Mesenteric fat pad (tissue), 1 donor: Measurements from ENCODE around the gene LDAH. TPM values are rescaled to one million over a fixed set of nuclear protein-coding genes. Genes with fewer than 3 reads are reported as not detected.
"Not testable (repeated sequence)": the region's sequence is repeated elsewhere in the genome, so short reads cannot be mapped to it uniquely, and the experiment has no call there.

Source experiments
- DNase-seq: peaks from one replicate; pipeline ENCODE4 v3.0.0-alpha.2; 2020; ENCODE audit warnings: low spot score
- total RNA-seq: library from RNA; stranded (reverse); fragmentation: NEBNext Ultra II Directional; extraction: Animal tissue kit (Norgen Biotek cat#: 25700); gene quantifications from one replicate; pipeline ENCODE4 v1.2.1, GENCODE V29; 2021
- donor health status: DM: yes; HTN: yes; CAD: no.

The LDAH gene
- total RNA-seq, 1 donor from 2014 or later: 12.7 TPM

DNA sequence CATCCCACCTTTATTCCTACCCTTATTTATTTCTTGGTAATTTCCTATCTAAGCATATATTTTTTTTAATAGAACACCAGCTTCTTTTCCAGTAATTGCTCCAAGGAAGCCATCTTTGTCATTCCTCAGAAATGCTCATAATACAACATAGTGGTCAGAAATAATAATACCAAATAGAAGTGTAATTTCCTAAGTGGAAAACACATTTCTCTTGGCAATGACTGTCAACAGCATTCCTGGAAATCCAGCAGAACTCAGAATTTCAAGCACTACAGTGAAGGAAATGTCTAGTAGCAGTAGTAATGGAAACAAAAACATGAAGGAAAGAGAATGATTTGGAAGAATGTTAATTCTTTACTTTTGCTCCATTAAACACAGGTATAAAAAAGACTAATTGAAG lies 99.4 kb downstream of the LDAH start:
- DNase-seq: no peak

GRCh38 chr2:20722592-20723240 lies 100.2 kb downstream of the LDAH start:
- DNase-seq: no peak

GRCh38 chr2:20717641-20718040 lies 105.3 kb downstream of the LDAH start:
- DNase-seq: no peak

GRCh38 chr2:20716164-20716563 lies 106.7 kb downstream of the LDAH start:
- DNase-seq: not testable (repeated sequence)

DNA sequence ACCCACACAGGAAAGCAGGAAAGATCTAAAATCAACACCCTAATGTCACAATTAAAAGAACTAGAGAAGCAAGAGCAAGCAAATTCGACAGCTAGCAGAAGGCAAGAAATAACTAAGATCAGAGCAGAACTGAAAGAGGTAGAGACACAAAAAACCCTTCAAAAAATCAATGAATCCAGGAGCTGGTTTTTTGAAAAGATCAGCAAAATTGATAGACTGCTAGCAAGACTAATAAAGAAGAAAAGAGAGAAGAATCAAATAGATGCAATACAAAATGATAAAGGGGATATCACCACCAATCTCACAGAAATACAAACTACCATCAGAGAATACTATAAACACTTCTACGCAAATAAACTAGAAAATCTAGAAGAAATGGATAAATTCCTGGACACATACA lies 108.5 kb downstream of the LDAH start:
- DNase-seq: not testable (repeated sequence)

GRCh38 chr2:20713585-20713984 lies 109.3 kb downstream of the LDAH start:
- DNase-seq: not testable (repeated sequence)

GRCh38 chr2:20711641-20712040 lies 111.3 kb downstream of the LDAH start:
- DNase-seq: not testable (repeated sequence)

DNA sequence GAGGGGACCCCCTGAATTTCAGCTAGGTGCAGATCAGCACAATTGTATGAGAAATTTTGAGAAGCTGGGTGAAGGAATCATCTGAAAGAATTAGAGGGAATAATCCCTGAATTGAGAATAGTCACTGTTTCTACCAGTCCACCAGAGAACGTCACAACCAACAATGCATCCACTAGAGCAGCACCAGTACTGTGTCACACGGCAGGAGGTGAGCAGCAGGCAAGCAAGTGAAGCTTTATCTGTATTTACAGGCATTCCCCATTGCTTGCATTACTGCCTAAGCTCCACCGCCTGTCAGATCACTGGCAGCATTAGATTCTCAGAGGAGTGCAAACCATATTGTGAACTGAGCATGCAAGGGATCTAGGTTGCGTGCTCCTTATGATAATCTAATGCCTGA lies 115.3 kb downstream of the LDAH start:
- no peak for DNase-seq

DNA sequence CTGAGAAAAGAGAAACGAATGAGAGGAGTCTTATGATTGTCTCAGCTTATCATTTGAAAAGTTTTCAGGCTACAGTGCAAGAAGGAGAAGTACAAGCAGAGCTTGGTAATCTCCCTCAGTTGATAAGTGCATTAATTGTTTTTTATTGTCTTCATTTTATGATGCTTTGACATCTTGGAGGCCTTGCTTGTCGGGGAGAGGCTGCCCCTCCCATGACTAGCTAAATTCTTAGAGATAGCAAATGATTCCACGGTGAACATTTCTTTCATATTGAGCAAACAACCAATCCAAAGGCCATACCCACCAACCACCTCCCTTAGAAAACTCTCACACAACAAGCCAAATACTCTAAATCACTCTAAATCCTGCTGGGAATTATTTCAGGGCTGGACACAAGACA lies 116.1 kb downstream of the LDAH start:
- no peak for DNase-seq

GRCh38 chr2:20706217-20706616 lies 116.7 kb downstream of the LDAH start:
- DNase-seq: no peak

- DNase-seq: no peak
Observed at GRCh38 chr2:20704886-20705285, 118.0 kb downstream of the LDAH start.

DNA sequence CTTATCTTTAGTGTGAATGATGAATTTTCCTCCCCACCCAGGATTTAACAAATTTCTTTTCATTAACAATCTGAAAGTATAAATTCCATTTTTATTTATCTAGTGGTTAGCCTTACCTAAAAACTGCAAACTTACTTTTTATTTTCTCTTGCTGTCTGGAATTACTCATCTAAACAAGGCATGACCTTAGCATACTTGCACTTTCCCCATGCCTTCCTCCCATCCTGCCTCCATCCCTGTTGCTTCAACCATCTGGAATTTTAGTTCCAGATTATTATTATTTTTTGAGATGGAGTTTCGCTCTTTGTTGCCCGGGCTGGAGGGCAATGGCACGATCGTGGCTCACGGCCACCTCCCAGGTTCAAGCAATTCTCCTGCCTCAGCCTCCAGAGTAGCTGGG lies 120.3 kb downstream of the LDAH start:
- no peak for DNase-seq

DNA sequence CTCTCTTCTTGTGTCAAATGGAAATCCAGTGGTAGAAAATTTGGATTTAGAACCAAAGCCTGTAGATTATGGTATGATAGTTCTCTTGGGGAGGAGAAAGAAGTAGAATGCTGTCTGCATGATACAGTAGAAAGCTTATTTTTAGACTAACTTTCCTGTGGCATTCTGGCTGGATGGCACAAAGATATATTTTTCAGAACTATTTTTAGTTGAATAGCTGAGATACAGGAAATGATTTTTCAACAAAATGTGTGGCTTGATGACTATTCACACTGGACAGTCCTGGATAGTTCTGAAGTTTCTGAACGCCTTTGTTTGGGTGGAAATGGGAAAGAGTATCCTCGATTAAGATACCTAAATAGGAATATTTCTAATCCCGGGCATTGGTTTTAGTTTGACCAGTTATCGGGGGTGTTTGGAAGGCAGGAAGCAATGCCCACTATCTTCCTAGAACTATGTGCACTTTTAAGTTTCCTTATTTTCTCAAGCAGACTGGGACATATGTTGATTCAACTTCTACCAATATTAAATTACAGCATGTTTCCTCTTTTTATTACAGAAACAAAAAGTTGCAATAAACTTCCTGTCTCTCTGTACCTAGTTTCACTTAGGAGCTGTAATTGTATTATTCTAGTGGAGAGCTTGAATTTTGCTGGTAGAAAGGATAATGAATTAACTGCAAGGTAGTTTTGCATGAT lies 123.8 kb downstream of the LDAH start:
- no peak for DNase-seq

DNA sequence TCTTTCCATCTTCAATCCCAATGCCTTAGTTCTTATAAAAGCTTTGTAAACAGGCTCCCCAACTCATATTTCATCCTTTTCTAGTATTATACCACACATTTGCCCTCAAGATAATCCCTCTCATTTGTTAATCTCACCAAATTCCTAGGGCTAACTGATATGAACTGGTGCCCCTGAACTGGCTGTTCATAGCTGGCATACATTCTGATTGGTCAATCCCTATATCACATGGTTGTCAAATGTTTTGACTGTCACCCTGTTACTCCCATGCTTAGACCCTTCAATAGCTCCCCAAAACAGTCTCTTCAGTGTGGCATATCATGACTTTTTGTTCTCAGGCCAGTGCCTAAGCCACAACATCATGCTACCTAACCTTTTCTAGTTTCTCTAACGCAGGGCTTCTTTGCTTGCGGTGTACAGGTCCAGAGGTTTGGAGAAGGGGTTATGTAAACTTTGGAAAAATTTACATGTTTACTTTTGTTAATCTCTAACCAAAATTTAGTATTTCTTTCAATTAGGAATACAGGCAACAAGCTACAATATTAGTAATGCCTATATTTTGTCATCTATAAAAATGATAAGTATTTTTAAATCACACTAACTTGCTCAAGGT lies 125.5 kb downstream of the LDAH start:
- DNase-seq: no peak

- no peak for DNase-seq
Observed at GRCh38 chr2:20696366-20696765, 126.5 kb downstream of the LDAH start.

DNA sequence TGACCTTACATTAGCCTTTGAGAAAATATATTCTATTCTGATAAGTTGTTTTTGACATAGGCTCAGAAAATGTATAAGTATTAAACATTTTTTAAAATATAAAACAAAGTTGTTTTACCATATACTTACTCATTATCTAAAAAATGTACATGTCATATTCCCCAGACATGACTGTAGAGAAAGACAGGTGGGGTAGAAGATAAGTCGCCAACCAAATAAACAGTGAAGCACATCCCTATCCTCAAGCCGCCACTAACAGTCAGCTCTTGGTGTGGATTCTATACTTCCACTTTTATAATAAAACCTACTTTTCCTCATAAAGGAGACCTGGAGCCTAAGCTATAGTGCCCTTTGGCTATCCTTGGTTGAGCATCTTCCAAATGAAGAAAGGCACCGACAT lies 129.6 kb downstream of the LDAH start:
- DNase-seq: no peak

- DNase-seq: no peak
Observed at GRCh38 chr2:20692081-20692480, 130.8 kb downstream of the LDAH start.

DNA sequence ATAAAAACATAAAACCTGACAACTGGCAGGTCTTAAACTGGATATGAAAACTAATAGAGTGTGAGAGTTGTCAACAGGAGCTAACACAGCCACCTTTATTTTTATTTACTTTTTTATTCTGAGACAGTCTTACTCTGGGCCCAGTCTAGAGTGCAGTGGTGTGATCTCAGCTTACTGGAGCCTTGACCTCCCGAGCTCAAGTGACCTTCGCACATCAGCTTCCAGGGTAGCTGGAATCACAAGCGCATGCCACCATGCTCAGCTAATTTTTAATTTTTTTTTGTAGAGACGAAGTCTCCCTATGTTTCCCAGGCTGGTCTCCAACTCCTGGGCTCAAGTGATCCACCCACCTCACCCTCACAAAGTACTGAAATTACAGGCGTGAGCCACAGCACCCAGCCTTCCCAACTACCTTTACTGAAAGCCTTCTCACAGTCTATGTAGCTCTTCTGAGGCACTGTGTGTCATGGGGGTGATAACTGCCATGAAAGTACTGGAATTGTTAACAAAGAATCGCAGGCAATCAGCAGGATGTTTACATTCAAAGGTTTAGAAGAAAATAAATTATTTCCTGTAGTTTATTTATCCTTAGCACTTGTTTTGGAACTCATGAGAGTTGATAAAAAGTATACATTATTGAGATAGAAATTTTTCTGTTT lies 131.7 kb downstream of the LDAH start:
- no peak for DNase-seq

- DNase-seq: no peak
Observed at GRCh38 chr2:20689428-20690264, 133.3 kb downstream of the LDAH start.

DNA sequence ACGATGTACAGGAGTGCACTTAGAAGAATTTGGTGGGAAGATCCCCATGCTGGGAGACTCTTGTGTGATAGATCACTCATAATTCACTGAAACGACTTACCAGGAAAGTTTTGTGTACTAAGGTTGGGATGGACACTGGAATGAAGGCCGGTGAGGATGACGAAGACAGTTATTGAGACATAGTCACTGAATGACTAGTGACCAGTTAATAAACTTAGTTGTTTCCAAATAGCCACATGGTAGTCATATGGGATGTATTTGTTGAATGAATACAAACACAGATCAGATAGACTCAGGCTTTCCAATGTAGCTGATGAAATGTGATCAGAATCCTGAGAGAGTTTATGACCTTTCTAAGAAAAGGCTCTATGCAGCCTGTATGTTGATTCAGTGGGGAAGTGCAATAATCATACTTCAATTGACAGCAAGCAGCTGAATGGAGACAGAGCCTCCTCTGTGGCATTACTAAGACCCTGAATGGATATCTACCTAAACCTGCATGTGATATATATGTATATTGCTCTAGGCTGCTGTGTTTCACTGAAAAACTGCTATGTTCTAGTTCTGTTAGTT lies 135.6 kb downstream of the LDAH start:
- DNase-seq: no peak

GRCh38 chr2:20684581-20685063 lies 138.3 kb downstream of the LDAH start:
- DNase-seq: no peak
